Trophoblast cell (in vitro differentiated cells and primary cell): ENCODE measurements around the gene KIAA1614.
"Not testable (repeated sequence)": the region's sequence is repeated elsewhere in the genome, so short reads cannot be mapped to it uniquely, and the experiment has no call there.

Experiments used
- DNase-seq, 2 donors: peaks; one replicate each; pipeline ENCODE4 v3.0.0-alpha.2; 2016
- H2AFZ ChIP-seq: 2 replicates; pipeline ENCODE4 v1.6.1; 2013; ENCODE audit warnings: low read length, moderate library complexity, mild to moderate bottlenecking; ENCODE audit not compliant: insufficient read depth, poor library complexity
- H2AK5ac ChIP-seq: 2 replicates; pipeline ENCODE4 v1.6.1; 2013; ENCODE audit warnings: mild to moderate bottlenecking, low read length
- H2BK120ac ChIP-seq: 2 replicates; pipeline ENCODE4 v1.6.1; 2013; ENCODE audit warnings: low read length, mild to moderate bottlenecking, moderate library complexity; ENCODE audit not compliant: insufficient read depth, poor library complexity
- H2BK12ac ChIP-seq: 2 replicates; pipeline ENCODE4 v1.6.1; 2013; ENCODE audit warnings: mild to moderate bottlenecking, low read length, moderate library complexity
- H2BK5ac ChIP-seq: 2 replicates; pipeline ENCODE4 v1.6.1; 2013; ENCODE audit warnings: low read length, low read depth, moderate library complexity, mild to moderate bottlenecking; ENCODE audit not compliant: poor library complexity
- H3K14ac ChIP-seq: 2 replicates; pipeline ENCODE4 v1.6.1; 2013; ENCODE audit warnings: mild to moderate bottlenecking, low read length
- H3K18ac ChIP-seq: 2 replicates; pipeline ENCODE4 v1.6.1; 2013; ENCODE audit warnings: mild to moderate bottlenecking, low read length
- H3K23ac ChIP-seq: 2 replicates; pipeline ENCODE4 v1.6.1; 2013; ENCODE audit warnings: low read length
- H3K27ac ChIP-seq: 2 replicates; pipeline ENCODE4 v1.5.1; 2013; ENCODE audit warnings: low read depth, mild to moderate bottlenecking, inconsistent platforms, low read length, moderate library complexity
- H3K27me3 ChIP-seq: 2 replicates; pipeline ENCODE4 v1.6.1; 2013; ENCODE audit warnings: inconsistent platforms, mild to moderate bottlenecking, low read length, moderate library complexity; ENCODE audit not compliant: insufficient read depth
- H3K36me3 ChIP-seq, 2 experiments: 1 replicate in 1 of 2; 2 replicates in 1 of 2; pipeline ENCODE4 v1.6.1; 2013; ENCODE audit warnings: low read length in 2 of 2, mild to moderate bottlenecking in 2 of 2, moderate library complexity in 1 of 2; ENCODE audit not compliant: insufficient read depth in 2 of 2, control insufficient read depth in 1 of 2
- H3K4ac ChIP-seq: 2 replicates; pipeline ENCODE4 v1.6.1; 2013; ENCODE audit warnings: low read depth, mild to moderate bottlenecking, low read length, moderate library complexity
- H3K4me1 ChIP-seq, 2 experiments: 1 replicate in 1 of 2; 2 replicates in 1 of 2; pipeline ENCODE4 v1.6.1; 2013; ENCODE audit warnings: low read length in 2 of 2, mild to moderate bottlenecking in 2 of 2, moderate library complexity in 1 of 2; ENCODE audit not compliant: insufficient read depth in 2 of 2, control insufficient read depth in 1 of 2
- H3K4me2 ChIP-seq: 2 replicates; pipeline ENCODE4 v1.6.1; 2013; ENCODE audit warnings: inconsistent platforms, mild to moderate bottlenecking, low read length, moderate library complexity
- H3K4me3 ChIP-seq: 2 replicates; pipeline ENCODE4 v1.5.1; 2013; ENCODE audit warnings: mild to moderate bottlenecking, low read depth, low read length, inconsistent platforms
- H3K79me1 ChIP-seq: one replicate; pipeline ENCODE4 v1.6.1; 2013; ENCODE audit warnings: low read length
- H3K79me2 ChIP-seq: 2 replicates; pipeline ENCODE4 v1.6.1; 2013; ENCODE audit warnings: low read length, mild to moderate bottlenecking; ENCODE audit not compliant: control insufficient read depth, insufficient read depth, poor library complexity
- H3K9ac ChIP-seq: 2 replicates; pipeline ENCODE4 v1.6.1; 2013; ENCODE audit warnings: mild to moderate bottlenecking, low read length
- H3K9me3 ChIP-seq: 2 replicates; pipeline ENCODE4 v1.6.1; 2013; ENCODE audit warnings: low read depth, mild to moderate bottlenecking, control low read depth, inconsistent platforms, low read length; ENCODE audit not compliant: insufficient read depth
- H4K12ac ChIP-seq: 2 replicates; pipeline ENCODE4 v1.6.1; 2013; ENCODE audit warnings: low read depth, mild to moderate bottlenecking, low read length, moderate library complexity
- H4K8ac ChIP-seq: 2 replicates; pipeline ENCODE4 v1.6.1; 2013; ENCODE audit warnings: low read depth, mild to moderate bottlenecking, low read length, moderate library complexity
- H4K91ac ChIP-seq: one replicate; pipeline ENCODE4 v1.6.1; 2013; ENCODE audit warnings: low read depth, mild to moderate bottlenecking, low read length, moderate library complexity
- WGBS: extraction: QIAGEN DNeasy Blood & Tissue Kit; methylation state at CpG from one replicate; pipeline ENCODE4 v1.1.7; 2013; ENCODE audit warnings: missing lambda C conversion rate; ENCODE audit not compliant: insufficient read length, insufficient coverage; ENCODE audit errors: extremely low coverage; 5-methylcytosine and 5-hydroxymethylcytosine counted together

Gene KIAA1614

DNA sequence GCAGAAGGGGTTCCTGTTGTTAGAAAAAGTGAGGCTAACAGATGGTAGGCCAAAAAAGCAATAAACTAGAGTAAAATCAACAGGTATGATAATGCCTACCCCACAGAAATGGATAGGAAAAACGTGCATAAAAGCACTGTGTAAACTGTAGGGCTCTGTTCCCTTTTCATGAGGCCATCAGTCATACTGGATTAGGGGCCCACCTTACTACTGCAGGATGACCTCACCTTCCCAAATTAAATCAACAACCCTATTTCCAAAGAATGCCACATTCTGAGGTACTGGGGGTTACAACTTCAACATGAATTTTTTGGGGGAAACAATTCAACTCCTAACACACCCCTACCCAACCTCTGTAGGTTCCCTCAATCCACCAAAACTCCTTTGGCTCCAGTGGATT is 54.9 kb downstream of the KIAA1614 start:
- no peak for DNase-seq
- Histone ChIP-seq H2BK5ac (no peak overlapping the region), H4K12ac (no peak overlapping the region)

DNA sequence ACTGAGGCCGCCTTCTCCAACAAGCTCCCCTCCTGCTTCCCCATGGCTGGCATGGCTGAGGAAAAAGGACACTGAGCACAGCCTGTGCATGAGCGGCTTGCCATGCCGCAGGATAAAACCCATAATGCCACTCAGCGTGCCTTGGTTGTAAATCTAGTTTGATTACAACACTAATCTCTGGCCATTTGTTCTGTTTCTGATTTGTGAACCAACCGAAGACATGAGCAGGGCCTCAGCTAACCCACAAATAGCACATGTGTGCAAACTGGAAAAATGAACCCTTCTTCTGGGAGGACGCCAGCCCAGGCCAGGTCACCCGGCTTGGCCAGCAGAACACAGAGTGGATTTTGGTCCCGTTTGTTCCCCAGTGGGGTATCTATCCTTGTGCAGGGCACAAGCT is 56.1 kb downstream of the KIAA1614 start:
- not testable (repeated sequence) for H4K91ac ChIP-seq, H3K23ac ChIP-seq, H3K79me2 ChIP-seq, H3K79me1 ChIP-seq, H4K8ac ChIP-seq, H3K4me1 ChIP-seq, H3K27ac ChIP-seq, H4K12ac ChIP-seq, H3K4ac ChIP-seq, H3K18ac ChIP-seq, H3K4me3 ChIP-seq, H3K9me3 ChIP-seq, H2AK5ac ChIP-seq, H3K14ac ChIP-seq, H3K27me3 ChIP-seq, H2BK120ac ChIP-seq, H2BK12ac ChIP-seq, H2BK5ac ChIP-seq, H3K9ac ChIP-seq, H2AFZ ChIP-seq, DNase-seq, H3K4me2 ChIP-seq
- peaks cover 31 to 34% of the 10 kb centered on the region in 2 experiments for H3K36me3 ChIP-seq
- WGBS = no CpG with 5 or more reads among the region's 8 CpGs

More for the DNA sequence above, 54.9 kb downstream of the KIAA1614 start:
- H2AK5ac ChIP-seq = no peak overlapping the region
- peaks cover 2 to 3% of the 10 kb centered on the region in 2 experiments for H3K4me1 ChIP-seq
- H2AFZ ChIP-seq = no peak overlapping the region
- H3K27ac ChIP-seq = no peak overlapping the region
- H3K23ac ChIP-seq = no peak overlapping the region
- no peak overlapping the region for H3K9ac ChIP-seq
- no peak overlapping the region for H4K8ac ChIP-seq
- H3K79me1 ChIP-seq = no peaks in the 10 kb centered on the region
- H4K91ac ChIP-seq = no peak overlapping the region
- H2BK120ac ChIP-seq = no peak overlapping the region
- H3K27me3 ChIP-seq = no peaks in the 10 kb centered on the region
- no peak overlapping the region for H3K4ac ChIP-seq
- no peak overlapping the region for H2BK12ac ChIP-seq
- H3K18ac ChIP-seq = no peak overlapping the region
- peaks cover 29 to 31% of the 10 kb centered on the region in 2 experiments for H3K36me3 ChIP-seq
- H3K4me3 ChIP-seq = no peak overlapping the region
- H3K4me2 ChIP-seq = no peak overlapping the region
- H3K14ac ChIP-seq = no peak overlapping the region
- no CpG with 5 or more reads among the region's 1 CpG for WGBS
- no peaks in the 10 kb centered on the region for H3K9me3 ChIP-seq
- no peaks in the 10 kb centered on the region for H3K79me2 ChIP-seq

DNA sequence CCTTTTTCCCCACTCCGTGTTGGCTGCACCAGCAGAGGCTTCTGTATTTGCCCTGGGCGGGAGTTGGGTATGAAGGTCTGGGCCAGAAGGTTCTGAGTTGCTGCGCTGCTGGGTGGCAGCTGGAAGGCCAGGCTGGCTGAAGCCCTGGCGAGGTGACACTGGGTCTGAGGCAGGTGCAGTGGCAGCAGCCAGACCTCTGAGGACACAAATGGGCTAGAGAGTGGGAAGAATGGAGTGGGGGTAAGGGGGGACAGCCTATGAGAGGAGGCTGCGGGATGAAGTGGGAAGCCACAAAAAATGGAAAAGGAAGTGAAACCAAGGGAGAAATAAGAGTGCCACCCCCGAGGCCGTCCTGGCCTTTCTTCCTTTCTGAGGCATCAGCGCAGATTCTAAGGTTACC is 56.7 kb downstream of the KIAA1614 start:
- H3K4me3 ChIP-seq = no peak overlapping the region
- WGBS = no CpG with 5 or more reads among the region's 8 CpGs
- no peak overlapping the region for H3K23ac ChIP-seq

DNA sequence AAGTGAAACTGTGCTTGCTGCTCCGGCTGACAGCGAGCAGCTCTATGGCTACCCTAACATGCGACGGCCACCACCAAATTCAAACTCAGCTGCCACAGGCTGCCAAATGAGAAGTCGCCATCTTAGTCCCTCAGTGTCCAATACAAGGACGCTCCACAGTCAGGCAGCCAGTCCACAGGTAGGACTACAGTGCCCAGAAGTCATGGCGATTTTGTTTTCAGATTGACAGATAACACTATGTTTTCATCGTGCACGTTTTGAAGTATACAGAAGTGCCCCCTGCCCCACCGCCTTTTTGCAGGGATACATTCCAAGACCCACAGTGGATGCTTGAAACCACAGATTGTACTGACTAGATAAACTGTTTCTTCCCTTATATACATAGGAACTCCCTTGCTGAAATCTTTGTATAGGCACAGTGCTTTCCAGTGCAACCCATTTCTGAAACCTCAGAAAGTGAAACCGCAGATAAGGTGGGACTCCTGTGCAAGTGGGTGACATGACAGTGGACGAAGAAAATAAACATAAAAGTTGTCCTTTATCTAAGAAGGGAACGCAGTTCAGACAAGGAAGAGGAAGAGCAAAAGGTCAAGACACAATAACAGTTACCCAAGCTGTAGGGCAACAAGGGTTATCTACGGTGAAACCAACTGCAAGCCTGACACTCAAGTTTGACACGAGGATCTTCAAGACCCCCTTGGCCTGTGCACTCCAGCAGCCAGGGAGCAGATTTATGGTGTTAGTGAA is 57.8 kb downstream of the KIAA1614 start:
- no peak for DNase-seq
- no CpG with 5 or more reads among the region's 15 CpGs for WGBS
- Histone ChIP-seq H2BK5ac (no peak overlapping the region), H4K8ac (no peak overlapping the region), H3K9me3 (no peaks in the 10 kb centered on the region), H2AK5ac (no peak overlapping the region), H4K91ac (no peak overlapping the region), H3K36me3 (peaks cover 24% of the 10 kb centered on the region in 2 experiments), H3K4me2 (no peak overlapping the region), H3K4ac (no peak overlapping the region), H3K79me2 (no peaks in the 10 kb centered on the region), H4K12ac (no peak overlapping the region), H3K9ac (no peak overlapping the region), H3K23ac (no peak overlapping the region), H3K18ac (no peak overlapping the region), H2BK120ac (no peak overlapping the region), H2BK12ac (no peak overlapping the region), H3K27me3 (no peaks in the 10 kb centered on the region), H3K4me1 (no peaks in the 10 kb centered on the region), H2AFZ (no peak overlapping the region), H3K14ac (no peak overlapping the region), H3K27ac (no peak overlapping the region), H3K4me3 (no peak overlapping the region), H3K79me1 (no peaks in the 10 kb centered on the region)

More for the DNA sequence above, 56.7 kb downstream of the KIAA1614 start:
- Histone ChIP-seq H3K9ac (no peak overlapping the region), H3K4me2 (no peak overlapping the region), H2BK5ac (no peak overlapping the region), H4K8ac (no peak overlapping the region), H3K14ac (no peak overlapping the region), H2BK12ac (no peak overlapping the region), H2AK5ac (no peak overlapping the region), H3K9me3 (no peaks in the 10 kb centered on the region), H4K91ac (no peak overlapping the region), H3K18ac (no peak overlapping the region), H3K36me3 (peaks cover 28 to 30% of the 10 kb centered on the region in 2 experiments), H3K27ac (no peak overlapping the region), H2AFZ (no peak overlapping the region), H2BK120ac (no peak overlapping the region), H3K79me2 (no peaks in the 10 kb centered on the region), H3K4ac (no peak overlapping the region), H3K4me1 (no peaks in the 10 kb centered on the region), H3K79me1 (no peaks in the 10 kb centered on the region), H3K27me3 (no peaks in the 10 kb centered on the region), H4K12ac (no peak overlapping the region)
- no peak for DNase-seq
